GM21367 (cell line): Measurements from ENCODE around the gene VSIG10.
"Not testable (repeated sequence)": the region's sequence is repeated elsewhere in the genome, so short reads cannot be mapped to it uniquely, and the experiment has no call there.

Source experiments
- ATAC-seq: cut with Tn5 transposase; IDR thresholded peaks from one replicate; pipeline ENCODE4 v1.9.1; 2021; ENCODE audit not compliant: unreplicated experiment

The VSIG10 gene

GRCh38 chr12:118034429-118035189 is 69.2 kb downstream of the VSIG10 start:
- ATAC-seq: no peak

- no peak for ATAC-seq
Measured at GRCh38 chr12:118033902-118034301, 69.9 kb downstream of the VSIG10 start.

DNA sequence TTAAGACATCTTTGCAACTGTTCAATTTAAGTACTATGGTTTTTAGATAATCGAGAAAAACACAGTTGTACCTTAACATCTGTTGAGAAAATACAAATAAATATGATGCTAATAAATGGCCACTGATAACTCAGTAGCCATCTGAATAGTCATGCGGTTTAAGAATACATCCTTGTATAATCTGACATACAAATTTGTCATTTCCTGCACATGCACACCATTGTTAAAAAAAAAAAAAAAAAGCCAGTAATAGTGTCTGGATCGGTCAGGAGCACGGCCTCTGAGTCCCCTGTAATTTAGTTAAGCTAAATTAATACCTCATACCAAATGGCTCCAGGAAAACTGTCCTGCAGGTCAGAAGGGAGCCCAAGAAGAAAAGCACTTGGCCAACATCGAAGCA is 70.5 kb downstream of the VSIG10 start:
- no peak for ATAC-seq

- no peak for ATAC-seq
Measured at GRCh38 chr12:118032188-118032587, 71.6 kb downstream of the VSIG10 start.

DNA sequence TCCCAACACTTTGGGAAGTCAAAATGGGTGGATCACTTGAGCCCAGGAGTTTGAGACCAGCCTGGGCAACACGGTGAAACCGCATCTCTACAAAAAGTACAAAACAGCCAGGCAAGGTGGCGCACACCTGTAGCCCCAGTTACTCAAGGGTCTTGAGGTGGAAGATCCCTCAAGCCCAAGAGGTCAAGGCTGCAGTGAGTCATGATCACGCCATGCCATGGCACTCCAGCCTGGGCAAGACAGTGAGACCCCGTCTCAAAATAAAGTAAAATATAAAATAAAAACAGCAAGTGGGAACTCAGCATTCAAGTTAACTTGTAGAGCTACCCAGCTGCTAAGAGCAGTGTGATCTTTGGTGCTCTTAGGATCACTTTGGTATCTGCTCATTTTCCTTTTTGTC is 74.6 kb downstream of the VSIG10 start:
- ATAC-seq: no peak

GRCh38 chr12:118025168-118025567 is 78.6 kb downstream of the VSIG10 start:
- no peak for ATAC-seq

DNA sequence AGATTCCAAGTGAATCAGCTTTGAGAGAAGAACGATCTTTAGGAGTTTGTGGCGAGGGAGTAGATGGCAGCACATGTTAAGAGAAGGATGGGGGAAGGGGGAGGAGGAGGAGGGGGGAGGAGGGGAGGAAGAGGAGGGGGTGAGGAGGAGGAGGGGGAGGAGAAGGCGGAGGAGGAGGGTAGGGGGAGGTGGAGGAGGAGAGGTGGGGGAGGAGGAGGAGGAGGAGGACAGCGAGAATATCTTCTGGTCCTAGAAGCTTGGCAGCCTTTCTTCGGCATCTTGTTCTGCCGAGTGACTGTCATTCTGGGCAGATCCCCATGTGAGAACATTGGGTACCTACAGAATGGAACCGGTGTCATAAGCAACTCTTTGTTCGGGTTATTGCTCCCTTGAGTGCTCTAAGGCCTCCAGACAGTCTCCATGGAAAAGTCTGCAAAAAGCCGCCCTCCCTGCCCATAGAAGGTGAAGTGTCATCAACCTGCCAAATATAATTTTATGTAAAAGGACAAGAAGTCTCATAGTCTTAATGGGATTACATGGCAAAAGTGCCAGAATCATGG is 80.4 kb downstream of the VSIG10 start:
- no peak for ATAC-seq

- ATAC-seq: no peak
Measured at GRCh38 chr12:118022728-118023109, 81.1 kb downstream of the VSIG10 start.

DNA sequence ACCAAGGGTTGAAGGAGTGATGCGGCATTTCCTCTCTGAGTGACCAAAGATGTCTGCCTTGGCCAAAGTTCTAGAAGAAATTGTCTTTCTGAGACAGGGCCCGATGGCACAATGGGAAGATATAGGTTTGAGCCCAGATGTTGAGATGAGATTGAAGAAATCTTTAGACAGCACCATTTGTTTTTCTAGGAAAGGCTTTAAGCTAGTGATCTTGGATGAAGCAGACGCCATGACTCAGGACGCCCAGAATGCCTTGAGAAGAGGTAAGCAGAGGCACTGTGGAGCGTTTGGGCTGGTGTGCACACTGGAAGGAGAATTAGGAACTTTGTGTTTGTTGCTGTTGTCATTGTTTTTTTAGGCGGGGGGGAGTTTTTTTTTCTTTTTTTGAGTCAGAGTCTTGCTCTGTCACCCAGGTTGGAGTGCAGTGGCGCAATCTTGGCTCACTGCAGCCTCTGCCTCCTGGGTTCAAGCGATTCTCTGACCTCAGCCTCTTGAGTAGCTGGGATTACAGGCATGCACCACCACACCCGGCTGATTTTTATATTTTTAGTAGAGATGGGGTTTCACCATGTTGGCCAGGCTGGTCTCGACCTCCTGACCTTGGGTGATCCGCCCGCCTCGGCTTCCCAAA is 81.6 kb downstream of the VSIG10 start:
- not testable (repeated sequence) for ATAC-seq

DNA sequence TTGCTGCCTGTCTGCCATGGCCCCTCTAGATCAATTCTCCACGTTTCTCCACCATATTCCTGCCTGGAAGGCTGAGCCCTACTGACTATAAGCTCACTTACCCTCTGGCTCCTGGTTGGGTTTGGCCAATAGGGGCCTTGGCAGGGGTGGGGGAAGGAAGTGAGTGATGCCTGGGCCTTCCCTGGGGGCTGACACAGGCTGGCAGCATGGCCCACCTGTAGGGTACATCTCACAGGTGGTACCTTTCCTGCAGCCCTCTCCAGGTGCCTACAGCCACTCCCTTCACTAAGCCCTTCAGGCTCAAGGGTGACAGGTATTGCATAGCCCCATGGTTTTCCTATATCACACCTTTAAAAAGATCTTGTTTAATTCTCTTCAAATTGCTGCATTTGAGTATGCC is 83.8 kb downstream of the VSIG10 start:
- ATAC-seq: no peak

DNA sequence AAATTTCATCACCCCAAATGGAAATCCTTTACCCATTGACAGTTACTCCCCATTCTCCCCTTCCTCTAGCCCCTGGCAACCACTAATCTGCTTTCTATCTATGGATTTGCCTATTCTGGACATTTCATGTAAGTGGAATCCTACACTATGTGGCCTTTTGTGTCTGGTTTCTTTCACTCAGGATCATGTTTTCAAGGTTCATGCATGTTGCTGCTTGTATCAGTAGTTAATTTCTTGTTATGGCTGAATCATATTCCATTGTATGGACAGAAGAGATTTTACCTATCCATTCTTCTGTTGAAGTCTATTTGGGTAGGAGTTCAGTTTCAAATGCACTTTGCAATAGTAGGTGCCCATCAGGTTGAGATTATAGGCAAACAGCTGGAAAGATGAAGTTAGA is 85.9 kb downstream of the VSIG10 start:
- no peak for ATAC-seq

- ATAC-seq: peak; percentile 97
Measured at GRCh38 chr12:118016424-118017264, 87.2 kb downstream of the VSIG10 start, which contains the start of gene RFC5. RFC5 (plus strand) TSS chr12:118016703; CDS start chr12:118016828, 125 bp downstream.

DNA sequence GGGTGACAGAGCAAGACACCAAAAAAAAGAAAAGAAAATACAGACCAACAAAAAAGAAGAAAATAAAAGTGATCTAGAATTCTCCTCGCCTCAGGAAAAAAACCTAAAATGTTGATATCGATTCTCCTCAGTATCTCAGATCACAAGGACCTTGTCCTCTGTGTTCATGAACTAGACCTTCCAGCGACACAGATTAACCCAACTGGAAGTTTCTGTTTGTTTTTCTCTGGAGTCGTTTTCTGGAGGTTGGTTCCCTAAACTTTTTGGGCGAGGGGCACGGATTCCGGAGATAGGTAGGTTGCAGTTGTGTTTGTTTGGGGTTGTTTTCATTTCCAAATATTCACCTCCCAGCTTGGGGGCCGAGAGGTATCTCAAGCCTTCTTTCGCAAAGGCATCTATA is 87.9 kb downstream of the VSIG10 start:
- no peak for ATAC-seq

GRCh38 chr12:118015306-118015705 is 88.5 kb downstream of the VSIG10 start:
- no peak for ATAC-seq
